ENCODE measurements around the gene EDRF1. TPM values are rescaled to one million over a fixed set of nuclear protein-coding genes. Genes with fewer than 3 reads are reported as not detected.

Gene EDRF1
- total and polyA plus RNA-seq, 9 donors = 17.0 to 29.0 (median 23.5) TPM

GRCh38 chr10:125700355-125700911 lies 19.1 kb upstream of the EDRF1 start:
- peaks cover 6% of the 10 kb centered on the region for H3K4me1 ChIP-seq (ENCODE audit: insufficient read depth)
- H3K36me3 ChIP-seq = no peaks in the 10 kb centered on the region
- no peak for TF ChIP-seq POLR2A (IDR thresholded peaks at IDR 0.05)
- no peak for TF ChIP-seq CTCF (IDR thresholded peaks at IDR 0.05)
- no peak for TF ChIP-seq EP300 (IDR thresholded peaks at IDR 0.05)
- intact Hi-C loops (cut with DNase I) = no loop called here
- no peak overlapping the region for H3K27ac ChIP-seq
- no peak for DNase-seq
- 15 to 23% (median 18%) methylated on average over 3 of the region's 3 CpGs for WGBS, 3 donors
- no peaks in the 10 kb centered on the region for H3K9me3 ChIP-seq
- no peak overlapping the region for H3K4me3 ChIP-seq
- no peaks in the 10 kb centered on the region for H3K27me3 ChIP-seq

GRCh38 chr10:125707541-125708468 lies 11.7 kb upstream of the EDRF1 start:
- no peaks in the 10 kb centered on the region for H3K36me3 ChIP-seq
- 43 to 66% (median 60%) methylated on average over 6 of the region's 6 CpGs for WGBS, 3 donors
- H3K27me3 ChIP-seq = no peaks in the 10 kb centered on the region
- TF ChIP-seq CTCF (IDR thresholded peaks at IDR 0.05) = no peak
- TF ChIP-seq POLR2A (IDR thresholded peaks at IDR 0.05) = no peak
- no peak for TF ChIP-seq EP300 (IDR thresholded peaks at IDR 0.05)
- no peaks in the 10 kb centered on the region for H3K9me3 ChIP-seq
- DNase-seq = no peak
- no peak overlapping the region for H3K4me3 ChIP-seq
- intact Hi-C loops (cut with DNase I) = no loop called here
- H3K4me1 ChIP-seq (ENCODE audit: insufficient read depth) = peaks cover 4% of the 10 kb centered on the region
- H3K27ac ChIP-seq = no peak overlapping the region

- intact Hi-C loops (cut with DNase I) = no loop called here
Measured at GRCh38 chr10:125708971-125709503, 10.5 kb upstream of the EDRF1 start.

More at GRCh38 chr10:125708971-125709503, 10.5 kb upstream of the EDRF1 start:
- no peaks in the 10 kb centered on the region for H3K9me3 ChIP-seq
- 62 to 69% (median 65%) methylated on average over 5 of the region's 5 CpGs for WGBS, 3 donors
- peak overlapping the region in 1 of 2 donors; percentile 68 for H3K27ac ChIP-seq
- TF ChIP-seq EP300 (IDR thresholded peaks at IDR 0.05) (no peak), CTCF (IDR thresholded peaks at IDR 0.05) (no peak), POLR2A (IDR thresholded peaks at IDR 0.05) (no peak)
- no peak overlapping the region for H3K4me3 ChIP-seq
- H3K4me1 ChIP-seq (ENCODE audit: insufficient read depth) = peaks cover 2% of the 10 kb centered on the region
- H3K36me3 ChIP-seq = no peaks in the 10 kb centered on the region
- no peaks in the 10 kb centered on the region for H3K27me3 ChIP-seq
- no peak for DNase-seq
